Activated CD8-positive, alpha-beta T cell treated with anti-CD3 and anti-CD28 coated beads for 36 hours (primary cell): ENCODE data around the gene STXBP3. TPM values are rescaled to one million over a fixed set of nuclear protein-coding genes. Genes with fewer than 3 reads are reported as not detected.
A peak's percentile ranks its signal among the peaks of the same experiment; 100 is the strongest.
"Not testable (repeated sequence)": the region's sequence is repeated elsewhere in the genome, so short reads cannot be mapped to it uniquely, and the experiment has no call there.

Experiments used
- ATAC-seq: fragments of 200-7000 bp; cut with Tn5 transposase; one replicate; pipeline ENCODE4 v1.10.0; 2021; ENCODE audit warnings: mild to moderate bottlenecking, moderate library complexity
- CTCF ChIA-PET: fragments of 350-600 bp; sonication (Branson Sonifier 250); formaldehyde crosslinking; loops from one replicate; lab custom pipeline; 2021; ENCODE audit warnings: antibody characterized with exemption; lab: Charles Lee
- POLR2A ChIA-PET: fragments of 350-600 bp; sonication (Branson Sonifier 250); formaldehyde crosslinking; loops from one replicate; lab custom pipeline; 2021; ENCODE audit warnings: antibody characterized with exemption; lab: Charles Lee
- DNase-seq: peaks from one replicate; pipeline ENCODE4 v3.0.0-alpha.2; 2020
- H3K27ac Mint-ChIP-seq: one replicate; pipeline ENCODE4 v1.8.0; 2021; ENCODE audit warnings: mild to moderate bottlenecking, mixed read lengths
- H3K27me3 Mint-ChIP-seq: one replicate; pipeline ENCODE4 v1.8.0; 2021; ENCODE audit warnings: mixed read lengths
- H3K36me3 Mint-ChIP-seq: one replicate; pipeline ENCODE4 v1.8.0; 2021; ENCODE audit warnings: low read depth, mixed read lengths
- H3K4me1 Mint-ChIP-seq: one replicate; pipeline ENCODE4 v1.8.0; 2021; ENCODE audit warnings: low read depth, mixed read lengths
- H3K4me3 Mint-ChIP-seq: one replicate; pipeline ENCODE4 v1.8.0; 2021; ENCODE audit warnings: mild to moderate bottlenecking, moderate library complexity, mixed read lengths
- H3K9me3 Mint-ChIP-seq: one replicate; pipeline ENCODE4 v1.8.0; 2021; ENCODE audit warnings: mixed read lengths
- intact Hi-C: fragments of 100-400 bp; cut with micrococcal nuclease; formaldehyde crosslinking; loops from one replicate; pipeline ENCODE4 v1.10.0; 2022
- total RNA-seq, 2 experiments: library from RNA; stranded (reverse); gene quantifications; one replicate each; pipeline ENCODE4 v1.2.3, GENCODE V29; 2021
- TF ChIP-seq, protein P1 (sequence below): fragments of 200-600 bp; IDR thresholded peaks from one replicate; pipeline ENCODE4 v1.8.0; 2022; ENCODE audit warnings: antibody characterized with exemption, mild to moderate bottlenecking

The STXBP3 gene
- total RNA-seq, result 10 to 100 TPM; 34.4 to 38.3 TPM

DNA sequence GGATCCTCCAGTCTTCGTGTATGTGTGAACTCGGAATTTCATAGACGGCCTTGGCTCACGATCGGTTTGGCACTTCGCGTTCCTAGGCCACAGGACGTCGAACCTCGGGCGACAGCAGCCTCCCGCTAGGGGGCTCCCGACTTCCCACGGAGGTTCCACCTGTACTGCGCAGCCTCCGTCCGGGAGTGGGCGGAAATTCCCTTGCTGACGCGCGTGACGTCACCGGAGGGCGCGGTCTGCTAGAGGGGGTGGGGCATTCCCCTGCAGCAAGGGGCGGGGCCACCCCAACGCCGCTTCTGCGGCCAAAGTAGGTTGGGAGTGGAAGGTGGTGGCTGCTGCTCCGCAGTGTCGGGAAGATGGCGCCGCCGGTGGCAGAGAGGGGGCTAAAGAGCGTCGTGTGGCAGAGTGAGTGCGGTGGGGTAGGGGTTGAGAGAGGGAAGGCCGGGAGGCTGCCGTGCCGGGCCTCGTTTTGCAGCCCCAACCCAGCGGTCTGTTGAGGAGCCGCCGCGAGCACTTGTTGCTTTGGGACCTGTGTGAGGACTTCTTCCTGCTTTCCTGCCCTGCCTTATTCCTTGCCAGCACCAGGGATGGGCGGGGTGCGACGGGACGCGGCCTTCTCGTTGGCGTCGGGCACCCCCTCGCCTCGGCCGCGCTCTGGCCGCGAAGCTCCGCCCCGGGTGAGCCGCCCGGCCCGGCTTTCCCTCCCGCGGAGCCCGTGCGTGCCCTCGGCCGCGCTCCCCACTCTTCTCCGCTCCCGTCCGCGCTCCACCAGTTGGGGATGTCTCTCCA is at the start of gene STXBP3:
Gene STXBP3, plus strand, starts transcription at position 293 of the 789 bp plus-strand sequence. Its CDS starts 64 bp downstream, at position 357.
- ChIA-PET POLR2A (interaction anchor here (0.7 to 1.0 kb wide), 2 partner anchors 9 to 54 kb away, joined by 3 to 5 read pairs; no protein-coding TSS in a partner anchor), CTCF (interaction anchor here (1.0 kb wide), 1 partner anchor 84 kb away, joined by 3 read pairs; no protein-coding TSS in a partner anchor)
- intact Hi-C loops, result loop anchor here (2.0 kb wide), 1 partner anchor 54 kb away; the partner anchor contains the start of gene PRPF38B
- Mint-ChIP-seq H3K36me3 (peaks cover 8% of the 10 kb centered on the region), H3K27ac (peak within 1 kb of the TSS; percentile 95), H3K9me3 (no peaks in the 10 kb centered on the region), H3K4me3 (peak within 1 kb of the TSS; percentile 94), H3K4me1 (peaks cover 28% of the 10 kb centered on the region), H3K27me3 (no peaks in the 10 kb centered on the region)
- peak; percentile 95 for ATAC-seq
- TF ChIP-seq, protein P1, sequence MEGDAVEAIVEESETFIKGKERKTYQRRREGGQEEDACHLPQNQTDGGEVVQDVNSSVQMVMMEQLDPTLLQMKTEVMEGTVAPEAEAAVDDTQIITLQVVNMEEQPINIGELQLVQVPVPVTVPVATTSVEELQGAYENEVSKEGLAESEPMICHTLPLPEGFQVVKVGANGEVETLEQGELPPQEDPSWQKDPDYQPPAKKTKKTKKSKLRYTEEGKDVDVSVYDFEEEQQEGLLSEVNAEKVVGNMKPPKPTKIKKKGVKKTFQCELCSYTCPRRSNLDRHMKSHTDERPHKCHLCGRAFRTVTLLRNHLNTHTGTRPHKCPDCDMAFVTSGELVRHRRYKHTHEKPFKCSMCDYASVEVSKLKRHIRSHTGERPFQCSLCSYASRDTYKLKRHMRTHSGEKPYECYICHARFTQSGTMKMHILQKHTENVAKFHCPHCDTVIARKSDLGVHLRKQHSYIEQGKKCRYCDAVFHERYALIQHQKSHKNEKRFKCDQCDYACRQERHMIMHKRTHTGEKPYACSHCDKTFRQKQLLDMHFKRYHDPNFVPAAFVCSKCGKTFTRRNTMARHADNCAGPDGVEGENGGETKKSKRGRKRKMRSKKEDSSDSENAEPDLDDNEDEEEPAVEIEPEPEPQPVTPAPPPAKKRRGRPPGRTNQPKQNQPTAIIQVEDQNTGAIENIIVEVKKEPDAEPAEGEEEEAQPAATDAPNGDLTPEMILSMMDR, result peak; percentile 90
- DNase-seq, result peak; percentile 99

GRCh38 chr1:108699375-108700332 is 46.8 kb upstream of the STXBP3 start:
- no peaks in the 10 kb centered on the region for H3K27me3 Mint-ChIP-seq
- H3K9me3 Mint-ChIP-seq, result no peaks in the 10 kb centered on the region
- ChIA-PET CTCF (interaction anchor here (1.0 kb wide), 1 partner anchor 12 kb away, joined by 3 read pairs; no protein-coding TSS in a partner anchor), POLR2A (no interaction called here)
- peaks cover 70% of the 10 kb centered on the region for H3K36me3 Mint-ChIP-seq
- TF ChIP-seq, protein P1, result no peak
- H3K4me1 Mint-ChIP-seq, result peaks cover 71% of the 10 kb centered on the region
- DNase-seq, result no peak
- intact Hi-C loops, result no loop called here
- no peak for ATAC-seq
- H3K27ac Mint-ChIP-seq, result peak overlapping the region; percentile 88
- peak overlapping the region; percentile 65 for H3K4me3 Mint-ChIP-seq

GRCh38 chr1:108701176-108701849 is 45.2 kb upstream of the STXBP3 start:
- intact Hi-C loops, result no loop called here
- peak overlapping the region; percentile 47 for H3K27ac Mint-ChIP-seq
- TF ChIP-seq, protein P1, result no peak
- ChIA-PET POLR2A (interaction anchor here (1.9 kb wide), 1 partner anchor 40 kb away, joined by 8 read pairs; the partner anchor contains the start of gene HENMT1), CTCF (interaction anchor here (1.0 to 4.3 kb wide), 2 partner anchors 8 kb away, joined by 4 to 21 read pairs; partner anchors contain the start of gene PRPF38B)
- H3K27me3 Mint-ChIP-seq, result no peaks in the 10 kb centered on the region
- DNase-seq (no peak), ATAC-seq (no peak)
- no peak overlapping the region for H3K4me3 Mint-ChIP-seq
- peaks cover 58% of the 10 kb centered on the region for H3K36me3 Mint-ChIP-seq
- H3K9me3 Mint-ChIP-seq, result no peaks in the 10 kb centered on the region
- peaks cover 68% of the 10 kb centered on the region for H3K4me1 Mint-ChIP-seq

GRCh38 chr1:108702109-108702508 is 44.4 kb upstream of the STXBP3 start:
- H3K4me3 Mint-ChIP-seq, DNase-seq, ATAC-seq, H3K9me3 Mint-ChIP-seq, H3K27me3 Mint-ChIP-seq, intact Hi-C loops: not testable (repeated sequence)
- Mint-ChIP-seq H3K27ac (peak overlapping the region; percentile 36), H3K4me1 (peaks cover 63% of the 10 kb centered on the region), H3K36me3 (peaks cover 50% of the 10 kb centered on the region)
- CTCF ChIA-PET, result interaction anchor here (4.3 kb wide), 1 partner anchor 8 kb away, joined by 21 read pairs; the partner anchor contains the start of gene PRPF38B
- POLR2A ChIA-PET, result interaction anchor here (1.0 to 4.0 kb wide), 5 partner anchors 10 to 57 kb away, joined by 3 to 32 read pairs (median 7); partner anchors contain the start of genes HENMT1 and PRPF38B
